Stimulated activated memory B cell treated with anti-CD40 and anti-IgM and Interleukin-4, amounts not matched to agents 10 μg/mL and 1 μg/mL and 100 μg/mL, for 72 hours (primary cell): ENCODE data around the gene NRGN.
"Not testable (repeated sequence)": the region's sequence is repeated elsewhere in the genome, so short reads cannot be mapped to it uniquely, and the experiment has no call there.

Source experiments
- ATAC-seq: fragments of 150-1000 bp; cut with Tn5 transposase; 2 replicates; pipeline ENCODE4 v1.10.0; 2021
- H3K27ac Mint-ChIP-seq: one replicate; pipeline ENCODE4 v1.8.0; 2022; ENCODE audit warnings: mild to moderate bottlenecking, mixed read lengths
- H3K27me3 Mint-ChIP-seq: one replicate; pipeline ENCODE4 v1.8.0; 2022; ENCODE audit warnings: mixed read lengths
- H3K36me3 Mint-ChIP-seq: one replicate; pipeline ENCODE4 v1.8.0; 2022; ENCODE audit warnings: mixed read lengths
- H3K4me1 Mint-ChIP-seq: one replicate; pipeline ENCODE4 v1.8.0; 2022; ENCODE audit warnings: mixed read lengths
- H3K4me3 Mint-ChIP-seq: one replicate; pipeline ENCODE4 v1.8.0; 2022; ENCODE audit warnings: mild to moderate bottlenecking, moderate library complexity, mixed read lengths
- H3K9me3 Mint-ChIP-seq: one replicate; pipeline ENCODE4 v1.8.0; 2022; ENCODE audit warnings: mixed read lengths

The NRGN gene

DNA sequence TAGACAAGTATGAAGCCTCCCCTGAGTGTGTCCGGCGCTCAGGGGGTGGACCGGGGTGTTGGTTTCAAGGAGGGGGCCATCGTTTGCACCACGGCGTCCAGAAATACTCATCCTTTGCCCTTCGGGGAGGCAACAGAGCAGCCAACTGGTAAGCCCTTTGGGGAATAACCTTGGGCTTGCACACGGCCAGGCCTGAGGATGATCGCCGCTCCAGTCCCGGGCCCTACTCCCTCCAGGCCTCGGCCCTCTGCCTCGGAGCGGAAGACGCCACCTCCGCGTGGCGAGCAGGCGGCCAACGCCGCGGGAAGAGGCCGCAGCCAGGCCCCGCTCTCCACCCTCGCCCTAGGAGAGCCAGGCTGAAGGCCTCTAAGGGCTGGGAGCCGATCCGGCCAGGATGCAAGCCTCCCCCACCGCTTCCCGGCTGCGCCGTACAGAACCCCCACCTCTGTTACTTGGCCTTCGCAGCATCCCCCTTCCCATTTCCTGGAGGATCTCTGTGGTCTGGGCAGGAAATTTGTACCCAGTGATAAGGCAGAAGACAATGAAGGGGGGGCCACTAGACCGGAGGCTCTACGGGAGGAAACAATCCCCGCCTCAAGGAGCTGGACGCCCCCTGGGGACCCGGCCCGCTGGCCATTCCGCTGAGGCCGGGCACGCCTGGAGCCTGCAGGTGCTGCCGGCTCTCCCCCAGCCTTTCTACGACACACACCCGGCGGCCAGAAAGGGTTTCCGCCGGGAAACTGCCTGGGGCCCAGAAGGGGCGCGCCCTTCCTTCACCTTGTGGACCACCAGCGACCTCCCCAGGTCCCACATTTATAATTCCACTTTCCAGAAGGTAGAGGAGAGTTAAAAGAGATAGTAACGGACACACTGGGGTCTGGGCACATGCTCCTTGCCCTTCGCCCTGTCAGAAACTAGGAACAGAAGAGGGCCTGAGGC lies 19.8 kb downstream of the NRGN start:
- Mint-ChIP-seq H3K36me3 (no peaks in the 10 kb centered on the region), H3K9me3 (no peaks in the 10 kb centered on the region), H3K27me3 (peaks cover 62% of the 10 kb centered on the region), H3K4me1 (peaks cover 52% of the 10 kb centered on the region), H3K27ac (peak overlapping the region; percentile 53), H3K4me3 (peak overlapping the region; percentile 59)
- ATAC-seq, result no peak

DNA sequence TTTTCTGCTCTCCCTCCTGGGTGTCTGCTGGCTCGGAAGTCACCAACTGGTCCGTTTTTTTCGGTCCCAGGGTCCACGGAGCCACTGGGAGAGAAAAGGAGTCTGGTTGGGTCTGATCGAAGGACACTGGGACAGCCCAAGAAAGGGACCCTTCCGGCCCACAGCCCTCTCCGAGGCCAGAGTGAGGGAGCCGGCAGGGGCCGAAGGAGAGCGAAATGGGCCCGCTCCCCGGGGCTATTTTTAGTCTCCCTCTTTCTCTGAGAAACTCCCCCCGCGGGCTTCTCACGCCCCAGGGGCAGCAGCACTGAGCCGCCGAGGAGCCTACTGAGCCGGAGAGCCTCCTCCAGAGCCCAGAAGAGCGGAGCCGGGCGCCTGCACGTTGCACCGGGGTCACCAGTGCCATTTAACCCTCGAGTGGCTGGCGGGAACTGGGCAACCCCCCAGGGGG lies 20.5 kb downstream of the NRGN start:
- ATAC-seq, result no peak
- peaks cover 52% of the 10 kb centered on the region for H3K4me1 Mint-ChIP-seq
- no peaks in the 10 kb centered on the region for H3K9me3 Mint-ChIP-seq
- no peaks in the 10 kb centered on the region for H3K36me3 Mint-ChIP-seq
- peak overlapping the region; percentile 53 for H3K27ac Mint-ChIP-seq
- peaks cover 62% of the 10 kb centered on the region for H3K27me3 Mint-ChIP-seq
- H3K4me3 Mint-ChIP-seq, result peak overlapping the region; percentile 59

DNA sequence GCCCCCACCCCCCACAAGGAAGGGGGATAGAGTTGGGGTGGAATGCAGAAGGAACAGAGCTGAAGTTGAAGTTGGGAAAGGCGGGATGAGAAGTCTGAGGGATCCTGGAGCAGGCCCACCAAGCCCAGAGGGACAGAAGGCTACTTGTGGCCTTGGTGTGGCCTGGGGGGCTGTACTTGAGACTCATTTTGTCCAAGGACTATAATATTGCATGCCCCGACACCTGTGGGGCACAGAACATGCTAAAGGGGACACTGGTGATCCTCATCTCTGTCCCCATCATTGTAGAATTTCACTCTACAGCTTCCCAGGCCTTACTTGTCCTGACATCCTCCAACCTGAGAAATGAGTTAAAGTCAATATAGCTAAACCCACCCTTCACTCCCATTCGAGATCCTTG lies 21.1 kb downstream of the NRGN start:
- Mint-ChIP-seq H3K4me1 (peaks cover 52% of the 10 kb centered on the region), H3K36me3 (no peaks in the 10 kb centered on the region), H3K27ac (no peak overlapping the region), H3K4me3 (peak overlapping the region; percentile 59), H3K9me3 (no peaks in the 10 kb centered on the region), H3K27me3 (peaks cover 61% of the 10 kb centered on the region)
- ATAC-seq, result no peak

DNA sequence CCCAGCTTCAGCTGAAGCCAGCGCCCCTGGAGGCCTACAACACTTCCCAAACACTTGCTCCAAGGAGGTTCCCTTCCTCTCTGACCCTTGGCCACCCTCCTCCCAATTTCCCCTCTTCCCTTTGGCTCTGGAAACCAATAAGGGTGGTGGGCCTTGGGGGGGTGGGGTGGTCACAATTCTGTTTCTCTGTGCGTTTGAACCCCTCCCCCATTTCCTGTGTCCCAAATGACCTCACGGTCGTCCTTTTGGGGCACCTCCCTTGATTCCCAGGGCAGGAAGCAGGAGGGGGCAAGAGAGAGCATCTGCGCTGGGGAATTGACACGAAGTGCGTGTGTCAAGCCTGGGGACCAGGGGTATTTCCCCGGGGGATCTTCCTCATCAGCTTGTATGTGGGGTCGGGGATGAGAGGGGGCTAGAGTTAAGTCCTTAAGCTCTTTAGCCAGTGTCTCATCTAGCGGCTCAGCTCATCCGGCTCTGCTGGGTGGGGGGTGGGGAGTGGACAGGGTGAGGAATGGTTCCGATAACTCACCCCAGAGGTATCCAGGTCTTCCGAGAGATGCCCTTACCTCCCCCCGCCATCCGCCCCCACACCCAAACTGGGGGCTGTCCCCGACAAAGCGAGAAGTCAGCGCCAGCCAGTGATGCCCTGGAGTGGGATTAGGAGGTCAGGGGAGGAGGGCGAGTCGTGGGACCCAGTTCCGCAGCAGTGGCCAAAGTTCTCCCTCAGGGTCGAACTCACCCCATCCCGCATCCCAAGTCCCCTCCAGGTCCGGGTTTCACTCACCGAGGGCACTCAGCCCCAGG lies 21.8 kb downstream of the NRGN start:
- Mint-ChIP-seq H3K4me3 (peak overlapping the region; percentile 97), H3K27me3 (peaks cover 54% of the 10 kb centered on the region), H3K36me3 (no peaks in the 10 kb centered on the region), H3K27ac (peak overlapping the region; percentile 24), H3K9me3 (no peaks in the 10 kb centered on the region), H3K4me1 (peaks cover 52% of the 10 kb centered on the region)
- ATAC-seq, result no peak

DNA sequence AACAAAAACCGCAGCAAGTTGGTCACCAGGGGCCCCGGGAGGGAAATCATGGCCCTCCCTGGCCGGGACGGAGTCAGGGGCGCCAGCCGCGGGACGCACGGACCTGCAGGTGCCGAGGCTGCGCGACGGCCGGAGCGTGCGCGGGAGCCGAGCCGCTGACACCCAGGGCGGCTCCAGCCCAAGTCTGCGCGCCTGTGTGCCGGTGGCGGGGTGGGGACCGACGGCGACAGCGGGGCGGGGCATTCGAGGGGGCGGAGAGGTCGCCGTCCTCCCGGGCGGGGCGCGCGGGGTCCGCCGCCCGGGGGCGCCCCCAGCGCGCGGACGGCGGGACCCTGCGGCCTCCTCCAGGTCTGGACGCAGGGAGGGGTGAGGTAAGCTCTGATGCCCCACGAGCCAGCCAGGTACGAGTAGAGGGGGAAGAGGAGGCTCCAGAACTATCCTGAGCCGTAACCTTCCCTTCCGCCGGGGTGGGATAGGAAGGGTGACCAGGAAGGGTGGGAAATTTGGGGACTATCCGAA lies 22.4 kb downstream of the NRGN start, which contains the start of gene ESAM:
Gene ESAM, minus strand, starts transcription at position 186 of the 519 bp plus-strand sequence. Its CDS starts 136 bp downstream, at position 50.
- Mint-ChIP-seq H3K4me1 (peaks cover 52% of the 10 kb centered on the region), H3K27ac (peak within 1 kb of the TSS; percentile 24), H3K9me3 (no peaks in the 10 kb centered on the region), H3K27me3 (peaks cover 47% of the 10 kb centered on the region), H3K36me3 (no peaks in the 10 kb centered on the region), H3K4me3 (peak within 1 kb of the TSS; percentile 97)
- ATAC-seq, result peak; percentile 84

DNA sequence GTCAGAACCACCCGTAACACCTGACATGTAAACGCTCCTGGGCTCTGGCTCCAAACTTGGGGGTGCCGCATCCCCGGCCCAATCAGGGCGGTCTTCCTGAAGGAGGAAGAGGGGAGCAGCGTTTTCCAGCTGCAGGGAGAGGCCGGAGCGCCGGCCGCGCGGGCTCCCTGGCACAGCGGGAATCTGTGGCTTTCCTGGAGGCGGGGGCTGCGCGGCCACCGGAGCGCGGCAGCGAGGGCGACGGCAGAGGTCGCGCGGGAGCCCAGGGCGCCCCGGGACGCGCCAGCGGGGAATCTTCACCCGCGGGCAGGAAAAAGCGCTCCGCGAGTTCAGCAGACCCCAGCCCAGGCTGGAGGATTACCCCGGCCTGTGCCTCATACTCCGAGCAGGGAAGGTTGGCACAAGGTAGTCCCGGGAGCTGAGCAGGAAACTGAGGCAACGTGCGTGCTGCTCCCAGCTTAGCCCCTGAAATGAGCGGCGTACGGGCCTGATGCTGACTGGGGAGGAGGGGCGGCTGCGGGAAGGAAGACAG lies 22.9 kb downstream of the NRGN start:
- ATAC-seq, result peak; percentile 4
- peaks cover 42% of the 10 kb centered on the region for H3K27me3 Mint-ChIP-seq
- H3K36me3 Mint-ChIP-seq, result no peaks in the 10 kb centered on the region
- peaks cover 52% of the 10 kb centered on the region for H3K4me1 Mint-ChIP-seq
- peak overlapping the region; percentile 97 for H3K4me3 Mint-ChIP-seq
- peak overlapping the region; percentile 16 for H3K27ac Mint-ChIP-seq
- H3K9me3 Mint-ChIP-seq, result no peaks in the 10 kb centered on the region

DNA sequence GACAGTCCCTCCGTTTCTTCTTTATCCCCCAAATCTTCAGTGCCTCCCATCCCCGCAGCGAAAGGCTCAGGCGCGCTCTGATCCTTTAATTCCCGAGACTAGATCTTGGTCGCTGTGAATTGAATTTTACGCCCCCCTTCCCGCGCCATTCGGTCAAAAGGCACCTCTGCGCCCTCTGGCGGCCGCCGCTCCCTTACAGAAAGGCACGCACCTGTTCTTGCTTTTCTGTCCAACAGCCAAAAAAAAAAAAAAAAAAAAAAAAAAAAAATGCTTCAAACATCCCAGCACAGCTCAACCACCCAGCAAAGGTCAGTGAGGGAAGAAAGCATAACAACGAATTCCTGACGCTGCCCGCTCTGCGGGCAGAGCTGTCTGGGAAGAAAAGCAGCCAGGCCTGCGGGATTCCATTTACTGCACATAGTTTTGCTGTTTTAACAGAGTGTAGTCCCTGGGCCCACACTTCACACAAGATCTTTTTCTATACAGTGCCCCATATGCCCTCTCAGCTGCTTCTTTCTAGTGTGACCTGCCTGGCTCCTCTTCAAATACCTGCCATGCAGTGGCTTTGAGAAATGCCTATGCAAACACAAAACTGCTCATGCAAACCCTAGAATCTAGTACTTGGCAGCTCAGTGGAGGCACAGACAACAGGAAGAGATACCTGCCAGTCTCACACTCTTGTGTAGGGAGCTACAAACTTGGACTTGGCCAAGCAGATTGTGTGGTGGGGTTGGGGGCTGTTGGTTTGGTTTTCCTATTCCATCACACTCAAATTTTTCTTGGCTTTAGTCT lies 23.6 kb downstream of the NRGN start:
- Mint-ChIP-seq H3K27ac (peak overlapping the region; percentile 16), H3K36me3 (peaks cover 1% of the 10 kb centered on the region), H3K9me3 (no peaks in the 10 kb centered on the region), H3K4me1 (peaks cover 46% of the 10 kb centered on the region), H3K4me3 (peak overlapping the region; percentile 97), H3K27me3 (peaks cover 36% of the 10 kb centered on the region)
- peak; percentile 59 for ATAC-seq

DNA sequence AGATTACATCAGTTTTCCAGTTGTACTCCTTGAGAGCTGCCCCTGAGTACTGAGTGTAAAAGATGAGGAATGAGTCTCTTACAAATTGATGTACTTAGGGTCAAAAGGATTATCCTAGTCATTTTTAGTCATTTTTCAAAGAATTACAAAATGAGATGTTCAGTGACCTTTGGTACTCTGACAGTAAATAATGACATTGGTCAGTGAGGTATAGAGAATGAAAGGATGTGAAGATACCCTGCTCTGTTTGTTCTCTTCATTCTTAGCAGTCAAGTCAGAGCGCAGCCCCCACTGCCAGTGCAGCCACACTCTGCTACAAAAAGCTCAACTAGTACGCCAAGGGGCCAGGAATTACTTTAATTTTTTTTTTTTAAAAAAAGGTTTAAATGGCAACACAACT lies 26.4 kb downstream of the NRGN start:
- peaks cover 8% of the 10 kb centered on the region for H3K27me3 Mint-ChIP-seq
- H3K27ac Mint-ChIP-seq, result no peak overlapping the region
- ATAC-seq, result no peak
- peaks cover 19% of the 10 kb centered on the region for H3K4me1 Mint-ChIP-seq
- peaks cover 11% of the 10 kb centered on the region for H3K36me3 Mint-ChIP-seq
- no peak overlapping the region for H3K4me3 Mint-ChIP-seq
- no peaks in the 10 kb centered on the region for H3K9me3 Mint-ChIP-seq

DNA sequence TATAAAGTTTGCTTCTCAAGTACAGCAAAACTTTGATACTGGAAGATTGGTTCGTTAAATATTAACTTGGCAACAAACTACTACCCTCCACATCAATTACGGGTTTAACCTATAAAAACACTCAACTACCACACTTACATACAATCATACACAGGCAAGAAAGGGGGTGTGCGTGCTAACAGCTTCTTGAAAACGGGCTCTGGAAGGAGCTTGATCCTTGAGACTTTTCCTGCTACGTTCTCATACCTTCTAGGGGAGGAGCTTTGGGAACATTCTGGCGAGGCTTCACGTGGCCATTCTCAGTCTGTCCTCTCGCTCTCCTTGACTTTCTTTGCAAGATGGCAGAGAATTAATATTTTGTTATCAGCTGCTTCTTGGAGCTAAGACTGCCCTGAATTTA lies 29.2 kb downstream of the NRGN start:
- ATAC-seq, result no peak
- Mint-ChIP-seq H3K36me3 (peaks cover 25% of the 10 kb centered on the region), H3K4me3 (no peak overlapping the region)

DNA sequence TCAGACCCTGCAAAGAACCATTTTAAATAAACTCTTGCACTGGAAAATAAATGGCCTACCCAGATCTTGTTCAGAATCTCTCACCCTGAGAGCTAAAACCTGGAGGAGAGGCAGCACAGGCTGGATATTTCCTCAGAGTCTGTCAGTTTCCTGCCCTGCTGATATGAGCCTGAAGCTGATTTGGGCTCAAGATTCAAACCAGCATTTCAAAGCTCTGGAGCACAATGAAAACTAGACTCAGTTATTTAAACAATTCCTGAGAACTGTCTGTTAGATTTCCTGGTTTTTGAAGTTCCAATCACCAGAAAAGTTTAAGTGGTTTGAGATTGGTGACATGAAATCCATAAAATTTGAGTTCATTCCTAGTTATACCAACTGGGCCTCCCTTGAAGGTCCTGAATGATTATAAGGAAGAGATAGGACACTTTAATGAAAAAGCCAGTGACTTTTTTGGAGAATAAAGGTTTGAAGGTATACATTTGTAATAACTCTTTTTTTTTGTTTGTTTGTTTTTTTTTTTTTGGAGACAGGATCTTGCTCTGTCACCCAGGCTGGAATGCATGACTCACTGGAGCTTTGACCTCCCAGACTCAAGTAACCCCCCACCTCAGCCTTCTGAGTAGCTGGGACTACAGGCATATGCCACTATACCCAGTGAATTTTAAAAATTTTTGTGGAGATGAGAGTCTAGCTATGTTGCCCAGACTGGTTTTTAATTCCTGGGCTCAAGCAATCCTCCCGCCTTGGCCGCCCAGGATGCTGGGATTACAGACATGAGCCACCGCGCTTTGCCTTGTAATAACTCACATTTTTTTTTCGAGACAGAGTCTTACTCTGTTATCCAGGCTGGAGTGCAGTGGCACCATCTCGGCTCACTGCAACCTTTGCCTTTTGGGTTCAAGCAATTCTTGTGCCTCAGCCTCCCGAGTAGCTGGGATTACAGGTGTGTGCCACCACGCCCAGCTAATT lies 30.3 kb downstream of the NRGN start:
- no peak for ATAC-seq
- Mint-ChIP-seq H3K4me1 (no peaks in the 10 kb centered on the region), H3K9me3 (no peaks in the 10 kb centered on the region), H3K4me3 (no peak overlapping the region), H3K27ac (no peak overlapping the region), H3K27me3 (no peaks in the 10 kb centered on the region), H3K36me3 (peaks cover 25% of the 10 kb centered on the region)

More for the DNA sequence above, 29.2 kb downstream of the NRGN start:
- H3K4me1 Mint-ChIP-seq, result no peaks in the 10 kb centered on the region
- H3K9me3 Mint-ChIP-seq, result no peaks in the 10 kb centered on the region
- H3K27me3 Mint-ChIP-seq, result no peaks in the 10 kb centered on the region
- H3K27ac Mint-ChIP-seq, result no peak overlapping the region

DNA sequence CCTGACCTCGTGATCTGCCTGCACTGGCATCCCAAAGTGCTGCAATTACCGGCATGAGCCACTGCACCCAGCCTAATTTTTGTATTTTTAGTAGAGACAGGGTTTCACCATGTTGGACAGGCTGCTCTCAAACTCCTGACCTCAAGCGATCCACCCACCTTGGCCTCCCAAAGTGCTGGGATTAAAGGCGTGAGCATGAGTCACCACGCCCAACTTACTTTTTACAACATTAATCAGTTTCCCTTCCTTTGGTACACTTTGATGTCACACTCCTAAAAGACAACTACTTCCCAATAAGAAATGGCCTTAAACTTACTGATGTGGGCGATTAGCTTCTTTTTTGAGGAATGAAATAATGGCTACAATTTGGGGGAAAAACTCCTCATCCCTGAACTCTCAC lies 31.2 kb downstream of the NRGN start:
- not testable (repeated sequence) for H3K27ac Mint-ChIP-seq, H3K4me1 Mint-ChIP-seq, H3K27me3 Mint-ChIP-seq, H3K4me3 Mint-ChIP-seq, H3K9me3 Mint-ChIP-seq, ATAC-seq
- H3K36me3 Mint-ChIP-seq, result peaks cover 25% of the 10 kb centered on the region

DNA sequence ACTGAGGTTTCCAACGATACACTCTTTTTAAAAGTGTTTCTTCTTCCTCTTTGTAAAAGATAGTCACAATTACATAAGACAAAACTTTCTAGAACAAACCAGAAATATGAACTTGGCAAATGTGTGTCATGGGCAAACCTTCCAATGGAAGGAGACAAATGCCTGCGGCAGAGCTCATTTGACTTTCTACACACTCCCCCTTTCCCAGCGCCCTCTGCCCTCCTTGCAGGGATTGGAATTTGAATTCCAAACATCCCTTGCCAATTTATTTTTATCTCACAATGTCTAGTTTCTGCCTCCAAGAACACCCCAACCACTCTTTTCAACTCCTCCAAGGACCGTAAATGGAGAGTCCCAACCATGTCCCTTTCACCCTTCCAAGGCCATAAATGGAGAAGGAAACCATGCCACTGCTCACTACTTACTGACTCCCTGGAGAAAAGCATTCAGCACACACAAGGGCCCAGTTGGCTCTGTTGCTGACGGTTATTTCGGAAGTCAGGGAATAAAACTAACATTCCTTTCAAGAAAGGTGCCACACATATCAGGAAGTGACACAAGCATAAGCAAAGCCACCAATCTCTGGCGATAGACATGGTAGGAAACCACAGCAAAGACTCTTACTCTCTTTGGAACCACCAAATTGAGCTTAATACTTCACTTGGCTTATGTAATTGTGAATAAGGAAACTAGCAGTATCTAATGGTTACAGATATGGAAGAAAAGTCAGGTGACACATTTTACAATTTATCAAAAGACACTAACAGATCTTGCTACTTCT lies 37.3 kb downstream of the NRGN start:
- no peak overlapping the region for H3K4me3 Mint-ChIP-seq
- ATAC-seq, result no peak
- H3K27me3 Mint-ChIP-seq, result no peaks in the 10 kb centered on the region
- H3K27ac Mint-ChIP-seq, result no peak overlapping the region
- peaks cover 22% of the 10 kb centered on the region for H3K36me3 Mint-ChIP-seq
- H3K4me1 Mint-ChIP-seq, result peaks cover 22% of the 10 kb centered on the region
- no peaks in the 10 kb centered on the region for H3K9me3 Mint-ChIP-seq

DNA sequence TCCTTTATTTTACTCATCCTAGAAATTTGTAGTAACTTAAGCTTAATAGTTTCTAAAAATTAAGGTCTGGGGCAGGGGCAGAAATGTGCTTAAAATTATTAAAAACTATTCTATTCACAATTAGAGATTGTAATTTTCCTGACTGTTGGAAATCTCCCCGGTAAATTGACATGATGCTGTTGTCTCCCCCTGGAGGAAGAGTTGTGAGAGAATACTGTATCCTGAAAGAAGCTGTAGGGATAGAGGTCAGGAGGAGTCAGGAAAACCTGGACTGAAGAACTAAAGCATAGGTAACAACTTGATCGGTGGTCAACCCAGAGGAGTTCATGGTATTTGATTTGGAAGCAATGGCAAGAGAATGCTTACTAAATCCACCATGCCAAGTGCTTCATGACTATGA lies 38.5 kb downstream of the NRGN start:
- H3K4me1 Mint-ChIP-seq, result peaks cover 22% of the 10 kb centered on the region
- H3K9me3 Mint-ChIP-seq, result no peaks in the 10 kb centered on the region
- no peak for ATAC-seq
- H3K36me3 Mint-ChIP-seq, result peaks cover 16% of the 10 kb centered on the region
- H3K4me3 Mint-ChIP-seq, result no peak overlapping the region
- no peak overlapping the region for H3K27ac Mint-ChIP-seq
- no peaks in the 10 kb centered on the region for H3K27me3 Mint-ChIP-seq
